Stomach (tissue), 4 donors: Measurements from ENCODE around the gene NAT9.

Experiments
- CTCF ChIP-seq, 7 experiments: fragments of 450-650 bp in 4 of 7; fragments of 200-600 bp in 3 of 7; sonication (generic) in 3 of 7; IDR thresholded peaks; one replicate each; pipeline ENCODE4 v1.5.1; 2016 to 2019; ENCODE audit warnings: antibody characterized with exemption in 7 of 7, control low read depth in 2 of 7, mild to moderate bottlenecking in 1 of 7
- EP300 ChIP-seq: sonication (generic); formaldehyde crosslinking; IDR thresholded peaks from one replicate; pipeline ENCODE4 v1.6.1; 2017; ENCODE audit warnings: antibody characterized with exemption
- POLR2A ChIP-seq, 4 donors: fragments of 450-650 bp; IDR thresholded peaks; one replicate each; pipeline ENCODE4 v1.6.1; 2016; ENCODE audit warnings: antibody characterized with exemption in 4 of 4, control low read depth in 2 of 4, mild to moderate bottlenecking in 1 of 4, moderate library complexity in 1 of 4
- POLR2AphosphoS5 ChIP-seq, 3 donors: sonication (generic); formaldehyde crosslinking; IDR thresholded peaks; one replicate each; pipeline ENCODE4 v1.6.1; 2016; ENCODE audit warnings: antibody characterized with exemption in 3 of 3

- TF ChIP-seq CTCF (IDR thresholded peaks at IDR 0.05) (peak in 2 of 7 experiments; percentile 5 to 23), POLR2A (IDR thresholded peaks at IDR 0.05) (peak in 2 of 4 donors; percentile 38 to 95), POLR2AphosphoS5 (IDR thresholded peaks at IDR 0.05) (peak; percentile 82 to 99 (median 98)), EP300 (no peak)
Measured at GRCh38 chr17:74748529-74749278, 27.4 kb downstream of the NAT9 start, which contains the start of gene NHERF1.
